ENCODE data around the gene QRICH2.
"Not testable (repeated sequence)": the region's sequence is repeated elsewhere in the genome, so short reads cannot be mapped to it uniquely, and the experiment has no call there.

Gene QRICH2

GRCh38 chr17:76312735-76313134 lies 4.7 kb upstream of the QRICH2 start:
- no peak for TF ChIP-seq CTCF (IDR thresholded peaks at IDR 0.05; ENCODE audit: borderline replicate concordance, control extremely low read depth, extremely low read depth, insufficient read depth, missing control alignments)
- in situ Hi-C loops (cut with MboI; ENCODE audit: low sequenced_read_pairs, unreplicated experiment), result no loop called here
- DNase-seq (ENCODE audit: low spot score), result no peak

GRCh38 chr17:76309461-76309860 lies 1.4 kb upstream of the QRICH2 start:
- no peak for DNase-seq (ENCODE audit: low spot score)
- no peak for TF ChIP-seq CTCF (IDR thresholded peaks at IDR 0.05; ENCODE audit: borderline replicate concordance, control extremely low read depth, extremely low read depth, insufficient read depth, missing control alignments)
- in situ Hi-C loops (cut with MboI; ENCODE audit: low sequenced_read_pairs, unreplicated experiment), result no loop called here

- no peak for TF ChIP-seq CTCF (IDR thresholded peaks at IDR 0.05; ENCODE audit: borderline replicate concordance, control extremely low read depth, extremely low read depth, insufficient read depth, missing control alignments)
- in situ Hi-C loops (cut with MboI; ENCODE audit: low sequenced_read_pairs, unreplicated experiment), result no loop called here
- no peak for DNase-seq (ENCODE audit: low spot score)
Observed at GRCh38 chr17:76307299-76307965, 644 bp downstream of the QRICH2 start.

- in situ Hi-C loops (cut with MboI; ENCODE audit: low sequenced_read_pairs, unreplicated experiment); DNase-seq (ENCODE audit: low spot score): not testable (repeated sequence)
Observed at GRCh38 chr17:76305135-76305454, 3.0 kb downstream of the QRICH2 start.

GRCh38 chr17:76304226-76305134 lies 3.6 kb downstream of the QRICH2 start:
- in situ Hi-C loops (cut with MboI; ENCODE audit: low sequenced_read_pairs, unreplicated experiment), result loop anchor here (5.0 kb wide), 1 partner anchor 98 kb away; no protein-coding TSS in a partner anchor
- no peak for TF ChIP-seq CTCF (IDR thresholded peaks at IDR 0.05; ENCODE audit: borderline replicate concordance, control extremely low read depth, extremely low read depth, insufficient read depth, missing control alignments)
- no peak for DNase-seq (ENCODE audit: low spot score)

GRCh38 chr17:76297436-76297835 lies 10.6 kb downstream of the QRICH2 start:
- DNase-seq (ENCODE audit: low spot score), result no peak
- no peak for TF ChIP-seq CTCF (IDR thresholded peaks at IDR 0.05; ENCODE audit: borderline replicate concordance, control extremely low read depth, extremely low read depth, insufficient read depth, missing control alignments)
- in situ Hi-C loops (cut with MboI; ENCODE audit: low sequenced_read_pairs, unreplicated experiment), result loop anchor here (10.0 to 25.0 kb wide), 2 partner anchors 293 to 385 kb away; partner anchors contain the start of genes CDK3 and MRPL38

- DNase-seq (ENCODE audit: low spot score), result no peak
- no peak for TF ChIP-seq CTCF (IDR thresholded peaks at IDR 0.05; ENCODE audit: borderline replicate concordance, control extremely low read depth, extremely low read depth, insufficient read depth, missing control alignments)
- in situ Hi-C loops (cut with MboI; ENCODE audit: low sequenced_read_pairs, unreplicated experiment), result loop anchor here (10.0 to 25.0 kb wide), 2 partner anchors 292 to 385 kb away; partner anchors contain the start of genes CDK3 and MRPL38
Observed at GRCh38 chr17:76296889-76297288, 11.2 kb downstream of the QRICH2 start.

Data from GM13976 (cell line).